A673 (cell line): ENCODE data around the gene IQCE. TPM values are rescaled to one million over a fixed set of nuclear protein-coding genes. Genes with fewer than 3 reads are reported as not detected.

Experiments used
- BruUV-seq: library from RNA; stranded (reverse); fragments of 400-500 nt; replicated peaks from 2 replicates; lab custom pipeline; 2021; lab: Mats Ljungman, UMichigan
- CTCF ChIA-PET: fragments of 300-600 bp; sonication (Branson Sonifier 250); formaldehyde crosslinking; loops from one replicate; lab custom pipeline; 2022; ENCODE audit warnings: antibody characterized with exemption; lab: Charles Lee
- POLR2A ChIA-PET: fragments of 300-600 bp; sonication (Branson Sonifier 250); formaldehyde crosslinking; loops from one replicate; lab custom pipeline; 2022; ENCODE audit warnings: antibody characterized with exemption; ENCODE audit not compliant: low non-redundant PET; lab: Charles Lee
- DNase-seq: peaks from one replicate; pipeline ENCODE4 v3.0.0-alpha.2; 2015; ENCODE audit warnings: low spot score
- H3K27ac ChIP-seq: fragments of 200-600 bp; sonication (generic); 2 replicates; pipeline ENCODE4 v1.5.1; 2016; ENCODE audit warnings: mixed run types, low read depth, mild to moderate bottlenecking, mixed read lengths, antibody characterized with exemption, low read length; ENCODE audit not compliant: poor library complexity, severe bottlenecking
- H3K27me3 ChIP-seq: fragments of 200-600 bp; sonication (generic); replicated peaks from 2 replicates; pipeline ENCODE4 v1.6.1; 2017; ENCODE audit warnings: mixed run types, low read depth, mild to moderate bottlenecking, mixed read lengths, antibody characterized with exemption, low read length; ENCODE audit not compliant: insufficient read depth, poor library complexity
- H3K36me3 ChIP-seq: fragments of 200-600 bp; sonication (generic); 2 replicates; pipeline ENCODE4 v1.6.1; 2016; ENCODE audit warnings: mixed run types, mild to moderate bottlenecking, mixed read lengths, antibody characterized with exemption, low read length; ENCODE audit not compliant: insufficient read depth, poor library complexity, severe bottlenecking
- H3K4me1 ChIP-seq: fragments of 200-600 bp; sonication (generic); 2 replicates; pipeline ENCODE4 v1.6.1; 2017; ENCODE audit warnings: mixed run types, mild to moderate bottlenecking, mixed read lengths, antibody characterized with exemption, low read length; ENCODE audit not compliant: insufficient read depth, poor library complexity, severe bottlenecking
- H3K4me3 ChIP-seq: fragments of 200-600 bp; sonication (generic); 2 replicates; pipeline ENCODE4 v1.5.1; 2016; ENCODE audit warnings: low read depth, mixed run types, mild to moderate bottlenecking, mixed read lengths, low read length; ENCODE audit not compliant: poor library complexity, severe bottlenecking
- H3K9me3 ChIP-seq: fragments of 200-600 bp; sonication (generic); 2 replicates; pipeline ENCODE4 v1.6.1; 2016; ENCODE audit warnings: mixed run types, low read depth, mild to moderate bottlenecking, mixed read lengths, antibody characterized with exemption, low read length; ENCODE audit not compliant: poor library complexity, severe bottlenecking
- EZH2 ChIP-seq: fragments of 200-600 bp; sonication (generic); IDR thresholded peaks from 2 replicates; pipeline ENCODE4 v1.6.1; 2017; ENCODE audit warnings: borderline replicate concordance, low read depth, mild to moderate bottlenecking, mixed read lengths, antibody characterized with exemption, low read length; ENCODE audit not compliant: poor library complexity, severe bottlenecking
- intact Hi-C: fragments of 100-400 bp; cut with micrococcal nuclease; formaldehyde crosslinking; loops from one replicate; pipeline ENCODE4 v1.10.0; 2022; ENCODE audit not compliant: unreplicated experiment
- total RNA-seq: library from RNA; stranded (reverse); gene quantifications from 2 replicates; pipeline ENCODE4 v1.2.3, GENCODE V29; 2021
- TF ChIP-seq, protein P1 (sequence below): fragments of 300-800, 200-600 bp; sonication (generic); conservative IDR thresholded peaks from 2 replicates; pipeline ENCODE4 v1.5.1; 2017; ENCODE audit warnings: low read depth, mild to moderate bottlenecking, antibody characterized with exemption, low read length, moderate library complexity, mixed read lengths

The IQCE gene
- total RNA-seq, 1 experiment from 2014 or later, result 35.4 TPM

DNA sequence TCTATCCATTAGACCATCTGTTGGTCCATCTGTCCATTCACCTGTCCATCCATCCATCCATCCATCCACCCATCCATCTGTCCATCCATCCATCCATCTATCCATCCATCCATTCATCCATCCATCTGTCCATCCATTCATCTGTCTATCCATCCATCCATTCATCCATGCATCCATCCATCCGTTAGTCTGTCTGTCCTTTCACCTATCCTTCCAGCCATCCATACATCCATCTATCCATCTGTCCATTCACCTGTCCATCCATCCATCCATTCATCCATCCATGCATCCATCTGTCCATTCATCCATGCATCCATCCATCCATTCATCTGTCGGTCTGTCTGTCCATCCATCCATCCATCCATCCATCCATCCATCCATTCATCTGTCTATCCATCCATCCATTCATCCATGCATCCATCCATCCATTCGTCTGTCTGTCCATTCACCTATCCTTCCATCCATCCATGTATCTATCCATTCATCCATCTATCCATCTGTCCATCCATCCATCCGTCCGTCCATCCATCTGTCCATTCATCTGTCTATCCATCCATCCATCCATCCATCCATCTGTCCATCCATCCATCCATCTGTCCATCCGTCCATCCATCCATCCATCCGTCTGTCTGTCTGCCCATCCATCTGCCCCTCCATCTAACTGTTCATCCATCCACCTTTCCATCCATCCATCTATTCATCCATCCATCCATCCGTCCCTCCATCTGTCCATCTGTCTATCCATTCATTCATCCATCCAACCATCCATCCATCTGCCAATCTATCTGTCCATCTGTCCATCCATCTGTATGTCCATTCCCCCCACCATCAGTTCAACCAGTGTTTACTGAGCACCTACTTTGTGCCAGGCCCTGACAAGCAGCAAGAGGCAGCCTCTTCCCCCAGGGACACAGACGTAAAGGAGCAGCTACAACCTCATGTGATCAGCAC is 44.0 kb upstream of the IQCE start:
- no peak for TF ChIP-seq EZH2
- TF ChIP-seq, protein P1, sequence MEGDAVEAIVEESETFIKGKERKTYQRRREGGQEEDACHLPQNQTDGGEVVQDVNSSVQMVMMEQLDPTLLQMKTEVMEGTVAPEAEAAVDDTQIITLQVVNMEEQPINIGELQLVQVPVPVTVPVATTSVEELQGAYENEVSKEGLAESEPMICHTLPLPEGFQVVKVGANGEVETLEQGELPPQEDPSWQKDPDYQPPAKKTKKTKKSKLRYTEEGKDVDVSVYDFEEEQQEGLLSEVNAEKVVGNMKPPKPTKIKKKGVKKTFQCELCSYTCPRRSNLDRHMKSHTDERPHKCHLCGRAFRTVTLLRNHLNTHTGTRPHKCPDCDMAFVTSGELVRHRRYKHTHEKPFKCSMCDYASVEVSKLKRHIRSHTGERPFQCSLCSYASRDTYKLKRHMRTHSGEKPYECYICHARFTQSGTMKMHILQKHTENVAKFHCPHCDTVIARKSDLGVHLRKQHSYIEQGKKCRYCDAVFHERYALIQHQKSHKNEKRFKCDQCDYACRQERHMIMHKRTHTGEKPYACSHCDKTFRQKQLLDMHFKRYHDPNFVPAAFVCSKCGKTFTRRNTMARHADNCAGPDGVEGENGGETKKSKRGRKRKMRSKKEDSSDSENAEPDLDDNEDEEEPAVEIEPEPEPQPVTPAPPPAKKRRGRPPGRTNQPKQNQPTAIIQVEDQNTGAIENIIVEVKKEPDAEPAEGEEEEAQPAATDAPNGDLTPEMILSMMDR, result no peak
- Histone ChIP-seq H3K4me1 (peaks cover 19% of the 10 kb centered on the region), H3K36me3 (no peaks in the 10 kb centered on the region), H3K9me3 (no peaks in the 10 kb centered on the region), H3K27ac (no peak overlapping the region), H3K4me3 (no peak overlapping the region), H3K27me3 (no peaks in the 10 kb centered on the region)
- POLR2A ChIA-PET, result no interaction called here
- BruUV-seq, result no TSS peak
- DNase-seq, result no peak
- intact Hi-C loops, result loop anchor here (5.0 kb wide), 1 partner anchor 43 kb away; the partner anchor contains the start of genes BRAT1 and IQCE
- CTCF ChIA-PET, result no interaction called here

- H3K36me3 ChIP-seq, result no peaks in the 10 kb centered on the region
- no peak overlapping the region for H3K4me3 ChIP-seq
- intact Hi-C loops, result loop anchor here (5.0 kb wide), 1 partner anchor 42 kb away; the partner anchor contains the start of genes BRAT1 and IQCE
- CTCF ChIA-PET, result no interaction called here
- DNase-seq, result no peak
- TF ChIP-seq, protein P1, result no peak
- no peak for TF ChIP-seq EZH2
- peaks cover 22% of the 10 kb centered on the region for H3K4me1 ChIP-seq
- H3K9me3 ChIP-seq, result no peaks in the 10 kb centered on the region
- H3K27me3 ChIP-seq, result no peaks in the 10 kb centered on the region
- no peak overlapping the region for H3K27ac ChIP-seq
- no TSS peak for BruUV-seq
- POLR2A ChIA-PET, result no interaction called here
Measured at GRCh38 chr7:2515424-2516193, 43.2 kb upstream of the IQCE start.

DNA sequence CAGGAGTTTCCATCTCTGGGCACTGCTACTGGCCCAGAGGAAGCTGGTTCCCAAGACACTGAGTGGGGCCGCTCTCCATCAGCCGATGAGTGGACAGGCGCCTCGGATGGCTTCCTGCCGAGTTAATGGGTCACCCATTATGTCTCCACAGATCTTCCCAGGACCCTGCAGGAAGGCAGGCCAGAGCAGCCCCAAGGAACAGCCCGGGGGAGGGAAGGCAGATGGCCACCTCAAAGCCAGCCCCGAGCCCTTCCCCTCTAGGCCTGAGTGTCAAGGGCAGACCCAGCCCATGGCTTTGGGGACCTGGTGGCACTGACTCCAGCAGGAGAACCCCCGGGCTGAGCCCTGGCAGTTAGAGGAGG is 42.6 kb upstream of the IQCE start:
- TF ChIP-seq, protein P1, result no peak
- TF ChIP-seq EZH2, result no peak
- intact Hi-C loops, result loop anchor here (5.0 kb wide), 1 partner anchor 41 kb away; the partner anchor contains the start of genes BRAT1 and IQCE
- BruUV-seq, result no TSS peak
- peaks cover 22% of the 10 kb centered on the region for H3K4me1 ChIP-seq
- H3K27me3 ChIP-seq, result no peaks in the 10 kb centered on the region
- CTCF ChIA-PET, result no interaction called here
- H3K4me3 ChIP-seq, result no peak overlapping the region
- DNase-seq, result no peak
- H3K27ac ChIP-seq, result no peak overlapping the region
- no peaks in the 10 kb centered on the region for H3K36me3 ChIP-seq
- H3K9me3 ChIP-seq, result no peaks in the 10 kb centered on the region
- POLR2A ChIA-PET, result no interaction called here
